Stimulated activated CD4-positive, alpha-beta T cell treated with anti-CD3 and anti-CD28 coated beads, Interleukin-1b, Interleukin-23, amount 100 ng/mL, for 24 hours (primary cell): ENCODE measurements around the gene ITM2B.

Source experiments
- DNase-seq, 4 experiments: peaks; one replicate each; pipeline ENCODE4 v3.0.0-alpha.2; 2020; ENCODE audit warnings: low read depth in 4 of 4, low spot score in 1 of 4

The ITM2B gene

GRCh38 chr13:48304143-48304876 is 71.3 kb downstream of the ITM2B start:
- no peak for DNase-seq

DNA sequence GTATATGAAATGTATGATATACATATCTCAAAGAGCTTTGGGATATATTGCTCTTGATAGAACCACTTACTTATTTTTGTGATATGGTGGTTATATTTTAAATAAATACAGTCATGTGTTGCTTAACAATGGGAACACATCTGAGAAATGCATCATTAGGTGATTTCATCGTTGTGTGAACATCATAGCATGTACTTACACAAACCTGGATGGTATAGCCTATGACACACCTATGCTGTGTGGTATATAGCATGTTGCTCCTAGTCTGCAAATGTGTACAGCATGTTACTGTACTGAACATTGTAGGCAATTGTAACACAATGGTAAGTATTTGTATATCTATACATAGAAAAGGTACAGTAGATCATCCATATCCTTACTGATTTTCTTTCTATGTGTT is 78.2 kb downstream of the ITM2B start:
- no peak for DNase-seq

GRCh38 chr13:48315969-48316650 is 83.1 kb downstream of the ITM2B start:
- DNase-seq, result no peak

- no peak for DNase-seq
These were observed 84.0 kb downstream of the ITM2B start for GRCh38 chr13:48316826-48317510.

DNA sequence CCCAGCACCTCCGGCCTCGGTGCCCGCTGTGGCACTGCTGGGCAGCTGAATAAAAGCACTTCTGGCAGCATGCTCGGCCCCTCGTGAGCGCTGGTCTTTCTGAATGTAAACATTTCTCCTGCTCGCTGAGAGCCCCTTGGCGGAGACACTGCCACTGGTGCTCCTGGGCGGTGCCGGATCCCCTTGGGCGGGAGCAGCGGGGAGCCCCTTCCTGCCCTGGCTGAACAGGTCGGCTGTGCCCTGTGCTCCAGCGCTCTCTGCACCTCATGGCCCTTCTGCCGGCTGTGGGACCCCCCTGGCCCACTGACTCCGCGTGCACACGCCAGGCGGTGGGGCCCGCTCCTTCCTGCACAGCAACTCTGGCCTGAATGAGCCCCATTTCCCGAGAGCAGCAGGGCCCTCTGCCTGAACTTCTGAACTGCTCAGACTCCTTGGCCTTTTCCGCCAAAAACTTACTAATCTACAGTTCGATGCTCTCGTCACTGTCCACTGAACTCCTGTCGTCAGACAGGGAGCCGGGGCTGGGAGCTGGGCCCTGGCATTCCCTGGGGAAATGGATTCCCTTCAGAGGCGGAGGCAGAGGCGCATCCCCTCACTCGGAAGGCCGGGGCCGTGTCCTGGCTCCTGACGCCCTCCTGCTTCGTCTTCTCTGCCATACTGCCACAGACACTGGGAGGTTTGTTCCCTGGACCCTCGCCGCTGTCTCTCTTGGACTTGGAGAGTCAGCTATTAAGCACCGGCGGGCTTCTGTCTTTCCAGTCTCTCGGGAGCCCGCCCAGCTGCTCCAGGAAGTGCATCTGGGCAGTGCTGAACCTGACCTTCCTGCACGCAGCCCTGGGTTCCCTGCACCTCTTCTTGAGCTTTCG is 84.7 kb downstream of the ITM2B start:
- no peak for DNase-seq

DNA sequence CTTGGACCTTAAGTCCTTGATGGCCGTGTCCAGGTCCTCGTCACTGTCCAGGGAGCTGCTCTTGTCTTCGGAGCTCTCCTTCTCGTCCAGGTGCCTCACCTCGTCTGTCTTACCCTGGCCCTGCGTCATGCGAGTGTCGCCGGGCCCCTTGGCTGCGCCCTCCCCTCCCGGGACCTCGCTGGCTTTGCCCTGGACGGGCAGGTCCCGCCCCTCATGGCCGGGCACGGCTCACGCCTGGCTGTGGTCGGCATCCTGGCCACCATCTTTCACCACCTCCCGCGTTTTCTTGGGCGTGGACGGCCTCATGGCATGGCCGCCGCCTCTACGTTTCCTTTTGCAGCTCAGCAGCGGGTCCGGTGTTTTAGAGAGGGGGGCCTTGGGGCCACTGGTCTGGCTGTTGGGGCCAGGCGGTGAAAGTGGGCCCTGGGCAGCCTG is 85.4 kb downstream of the ITM2B start:
- DNase-seq, result no peak

- no peak for DNase-seq
These were observed 86.0 kb downstream of the ITM2B start for GRCh38 chr13:48318821-48319511.
